Memory B cell (primary cell): ENCODE results near the gene MYO18B.

ENCODE experiments used
- ATAC-seq: fragments of 150-1000 bp; cut with Tn5 transposase; 2 replicates; pipeline ENCODE4 v1.10.0; 2021; ENCODE audit warnings: low read depth, mild to moderate bottlenecking, moderate library complexity
- DNase-seq, 2 donors: peaks; one replicate each; pipeline ENCODE4 v3.0.0; 2022; ENCODE audit warnings: low spot score in 2 of 2
- H3K27ac Mint-ChIP-seq: one replicate; pipeline ENCODE4 v1.8.0; 2022; ENCODE audit warnings: mild to moderate bottlenecking, moderate library complexity, mixed read lengths
- H3K27me3 Mint-ChIP-seq: one replicate; pipeline ENCODE4 v1.8.0; 2022; ENCODE audit warnings: mixed read lengths
- H3K36me3 Mint-ChIP-seq: one replicate; pipeline ENCODE4 v1.8.0; 2022; ENCODE audit warnings: mild to moderate bottlenecking, mixed read lengths
- H3K4me1 Mint-ChIP-seq: one replicate; pipeline ENCODE4 v1.8.0; 2022; ENCODE audit warnings: mixed read lengths
- H3K4me3 Mint-ChIP-seq: one replicate; pipeline ENCODE4 v1.8.0; 2022; ENCODE audit warnings: mild to moderate bottlenecking, moderate library complexity, mixed read lengths
- H3K9me3 Mint-ChIP-seq: one replicate; pipeline ENCODE4 v1.8.0; 2022; ENCODE audit warnings: mixed read lengths

The MYO18B gene

DNA sequence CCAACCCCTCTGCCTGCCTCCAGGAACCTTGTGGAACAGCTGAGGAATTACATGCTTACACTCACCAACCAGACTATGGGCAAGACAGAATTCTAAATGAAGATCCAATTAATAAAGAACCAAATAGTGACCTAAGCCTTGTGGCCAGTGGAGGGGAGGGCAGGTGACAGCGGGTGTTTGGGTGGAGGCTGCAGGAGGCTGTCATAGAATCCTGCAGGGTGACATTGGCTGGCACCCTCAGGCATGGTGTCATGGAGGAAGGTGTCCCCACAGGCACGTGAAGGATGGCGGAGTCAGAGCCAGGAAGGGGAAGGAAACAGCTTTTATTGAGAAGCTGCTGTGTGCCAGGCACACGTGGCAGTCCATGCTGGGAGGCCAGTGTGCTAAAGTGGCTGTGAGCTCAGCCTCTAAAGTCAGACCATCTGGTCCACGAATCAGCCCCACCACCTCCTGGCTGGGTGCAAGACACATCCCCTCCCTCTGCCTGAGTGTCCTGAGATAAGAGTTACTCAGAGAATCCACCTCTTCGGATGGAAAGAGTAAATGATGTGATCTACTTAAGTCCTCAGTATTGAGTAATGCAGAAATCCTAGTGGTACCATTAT lies 8.7 kb downstream of the MYO18B start:
- Mint-ChIP-seq H3K4me1 (peaks cover 9% of the 10 kb centered on the region), H3K27ac (no peak overlapping the region), H3K4me3 (no peak overlapping the region), H3K36me3 (no peaks in the 10 kb centered on the region), H3K27me3 (peaks cover 4% of the 10 kb centered on the region), H3K9me3 (no peaks in the 10 kb centered on the region)
- no peak for DNase-seq
- ATAC-seq, result no peak

DNA sequence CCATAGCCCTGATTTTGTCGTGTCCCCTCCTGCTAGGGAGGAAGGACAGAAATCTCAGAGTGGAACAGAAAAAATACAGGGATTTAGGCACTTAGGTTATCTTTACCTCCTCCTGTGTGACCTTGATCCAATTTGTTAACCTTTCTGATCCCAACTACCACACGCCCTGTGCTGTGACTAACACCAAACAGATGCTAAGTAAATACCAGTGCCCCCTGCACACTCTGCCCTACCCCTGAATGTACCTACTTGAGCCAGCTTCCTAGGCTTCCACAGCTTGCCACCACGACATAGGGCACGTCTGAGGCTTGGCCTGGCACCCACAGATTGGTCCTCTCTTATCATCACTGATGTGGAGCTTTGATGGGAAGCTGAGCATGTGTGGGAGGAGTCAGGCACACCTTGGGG lies 9.2 kb downstream of the MYO18B start:
- no peaks in the 10 kb centered on the region for H3K36me3 Mint-ChIP-seq
- H3K27me3 Mint-ChIP-seq, result peaks cover 4% of the 10 kb centered on the region
- ATAC-seq (no peak), DNase-seq (no peak)
- H3K27ac Mint-ChIP-seq, result no peak overlapping the region
- H3K9me3 Mint-ChIP-seq, result no peaks in the 10 kb centered on the region
- peaks cover 9% of the 10 kb centered on the region for H3K4me1 Mint-ChIP-seq
- H3K4me3 Mint-ChIP-seq, result no peak overlapping the region

DNA sequence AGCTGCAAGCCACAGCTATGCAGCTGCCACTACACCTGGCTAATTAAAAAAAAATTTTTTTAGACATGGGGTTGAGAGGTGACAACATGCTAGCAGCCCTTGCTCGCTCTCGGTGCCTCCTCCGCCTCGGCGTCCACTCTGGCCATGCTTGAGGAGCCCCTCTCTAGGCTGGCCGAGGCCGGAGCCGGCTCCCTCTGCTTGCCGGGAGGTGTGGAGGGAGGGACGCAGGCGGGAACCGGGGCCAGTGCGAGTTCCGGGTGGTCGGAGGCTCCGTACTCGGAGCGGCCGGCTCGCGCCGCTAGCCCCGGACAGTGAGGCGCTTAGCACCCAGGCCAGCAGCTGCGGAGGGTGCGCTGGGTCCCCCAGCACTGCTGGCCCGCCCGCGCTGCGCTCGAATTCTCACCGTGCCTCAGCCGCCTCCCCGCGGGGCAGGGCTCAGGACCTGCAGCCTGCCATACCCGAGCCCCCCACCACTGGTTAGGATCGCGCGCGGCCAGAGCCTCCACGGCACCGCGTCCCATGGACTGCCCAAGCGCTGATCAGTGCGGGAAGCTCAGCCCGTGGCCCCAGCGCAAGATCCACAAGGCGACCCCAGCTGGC lies 10.7 kb downstream of the MYO18B start:
- Mint-ChIP-seq H3K4me3 (no peak overlapping the region), H3K9me3 (no peaks in the 10 kb centered on the region), H3K27me3 (peaks cover 4% of the 10 kb centered on the region), H3K27ac (no peak overlapping the region), H3K4me1 (peaks cover 9% of the 10 kb centered on the region), H3K36me3 (no peaks in the 10 kb centered on the region)
- DNase-seq (no peak), ATAC-seq (no peak)

DNA sequence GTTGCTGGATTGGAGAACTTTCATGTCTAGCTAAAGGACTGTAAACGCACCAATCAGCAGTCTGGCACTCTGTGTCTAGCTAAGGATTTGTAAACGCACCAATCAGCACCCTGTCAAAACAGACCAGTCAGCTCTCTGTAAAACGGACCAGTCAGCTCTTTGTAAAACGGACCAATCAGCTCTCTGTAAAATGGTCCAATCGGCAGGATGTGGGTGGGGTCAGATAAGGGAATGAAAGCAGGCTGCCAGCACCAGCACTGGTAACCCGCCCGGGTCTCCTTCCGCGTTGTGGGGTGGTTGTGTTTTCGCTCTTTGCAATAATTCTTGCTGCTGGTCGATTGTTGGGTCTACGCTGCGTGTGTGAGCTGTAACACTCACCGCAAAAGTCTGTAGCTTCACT lies 11.3 kb downstream of the MYO18B start:
- no peak overlapping the region for H3K27ac Mint-ChIP-seq
- peaks cover 9% of the 10 kb centered on the region for H3K4me1 Mint-ChIP-seq
- H3K27me3 Mint-ChIP-seq, result peaks cover 4% of the 10 kb centered on the region
- H3K9me3 Mint-ChIP-seq, result no peaks in the 10 kb centered on the region
- DNase-seq (no peak), ATAC-seq (no peak)
- no peak overlapping the region for H3K4me3 Mint-ChIP-seq
- H3K36me3 Mint-ChIP-seq, result no peaks in the 10 kb centered on the region

DNA sequence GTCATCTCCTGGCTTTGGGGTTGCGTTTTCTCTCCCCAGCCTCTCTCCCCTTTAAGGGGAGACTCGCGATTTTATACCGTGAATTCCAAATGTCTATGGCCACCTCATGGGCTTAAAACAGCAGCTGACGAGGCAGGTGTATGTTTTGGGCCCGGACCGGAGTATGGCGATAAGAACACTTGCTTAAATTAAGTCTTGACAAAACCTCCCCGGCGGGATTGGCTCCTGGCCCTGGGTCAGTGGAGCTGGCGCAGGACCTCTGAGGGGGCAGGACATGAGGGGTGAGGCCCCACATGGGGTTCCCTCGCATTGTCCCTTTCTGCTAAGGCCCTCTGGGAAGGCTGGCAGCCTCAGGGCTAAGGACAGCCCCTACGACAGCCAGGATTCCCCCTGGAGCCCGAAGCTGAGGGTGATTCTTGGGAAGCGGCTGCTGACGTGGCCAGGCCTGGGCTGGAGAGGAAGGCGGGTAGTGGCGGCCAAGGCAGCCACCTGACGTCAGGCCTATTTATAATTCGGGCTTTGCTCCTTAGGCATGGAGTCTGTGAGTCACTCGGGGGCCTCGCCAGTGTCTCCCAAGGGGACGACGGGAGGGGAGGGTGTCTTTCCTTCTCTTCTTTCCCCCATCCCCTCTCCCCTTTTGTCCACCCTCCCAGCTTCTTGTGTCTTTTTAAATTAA lies 12.7 kb downstream of the MYO18B start:
- Mint-ChIP-seq H3K36me3 (no peaks in the 10 kb centered on the region), H3K27me3 (peaks cover 3% of the 10 kb centered on the region), H3K4me3 (no peak overlapping the region), H3K9me3 (no peaks in the 10 kb centered on the region), H3K4me1 (peaks cover 3% of the 10 kb centered on the region), H3K27ac (no peak overlapping the region)
- no peak for ATAC-seq
- DNase-seq, result no peak

DNA sequence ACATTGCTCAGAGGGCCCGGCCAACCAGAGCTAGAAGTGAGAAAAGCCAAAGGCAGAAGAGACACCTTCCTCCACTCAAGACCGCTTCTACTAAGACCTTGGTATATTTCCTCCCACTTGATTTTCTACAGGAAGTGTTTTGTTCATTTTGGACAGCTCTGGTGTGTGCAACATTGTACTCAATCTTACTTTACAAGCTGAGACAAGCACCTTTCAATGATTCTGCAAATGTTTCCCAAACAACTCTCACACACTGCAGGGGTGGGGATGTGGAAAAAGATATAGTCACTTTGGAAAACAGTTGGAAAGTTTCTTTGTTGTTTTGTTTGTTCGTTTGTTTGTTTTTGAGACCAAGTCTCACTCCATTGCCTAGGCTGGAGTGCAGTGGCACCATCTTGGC lies 15.7 kb downstream of the MYO18B start:
- no peak overlapping the region for H3K27ac Mint-ChIP-seq
- ATAC-seq, result no peak
- H3K27me3 Mint-ChIP-seq, result peaks cover 7% of the 10 kb centered on the region

DNA sequence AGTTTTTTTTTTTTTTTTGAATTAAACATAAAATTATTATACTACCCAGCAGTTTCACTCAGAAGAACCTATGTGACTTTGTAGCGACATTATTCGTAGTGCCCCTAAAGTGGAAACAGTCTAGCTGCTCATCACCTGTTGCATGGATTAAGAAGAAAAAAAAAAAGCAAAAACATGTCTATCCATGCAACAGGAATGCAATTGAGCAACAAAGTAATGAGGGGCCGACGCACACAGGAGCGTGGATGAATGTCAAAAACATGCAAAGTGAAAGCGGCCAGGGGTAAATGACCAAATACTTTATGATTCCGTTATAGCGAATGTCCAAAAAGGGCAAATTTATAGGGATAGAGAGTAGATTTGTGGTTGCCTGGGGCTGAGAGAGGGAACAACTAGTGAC lies 16.3 kb downstream of the MYO18B start:
- no peaks in the 10 kb centered on the region for H3K4me1 Mint-ChIP-seq
- H3K36me3 Mint-ChIP-seq, result no peaks in the 10 kb centered on the region
- no peak overlapping the region for H3K4me3 Mint-ChIP-seq
- ATAC-seq, result no peak
- peaks cover 7% of the 10 kb centered on the region for H3K27me3 Mint-ChIP-seq
- no peaks in the 10 kb centered on the region for H3K9me3 Mint-ChIP-seq
- no peak overlapping the region for H3K27ac Mint-ChIP-seq
- DNase-seq, result no peak

More for the DNA sequence above, 15.7 kb downstream of the MYO18B start:
- no peak for DNase-seq
- Mint-ChIP-seq H3K9me3 (no peaks in the 10 kb centered on the region), H3K4me1 (no peaks in the 10 kb centered on the region), H3K4me3 (no peak overlapping the region), H3K36me3 (no peaks in the 10 kb centered on the region)

DNA sequence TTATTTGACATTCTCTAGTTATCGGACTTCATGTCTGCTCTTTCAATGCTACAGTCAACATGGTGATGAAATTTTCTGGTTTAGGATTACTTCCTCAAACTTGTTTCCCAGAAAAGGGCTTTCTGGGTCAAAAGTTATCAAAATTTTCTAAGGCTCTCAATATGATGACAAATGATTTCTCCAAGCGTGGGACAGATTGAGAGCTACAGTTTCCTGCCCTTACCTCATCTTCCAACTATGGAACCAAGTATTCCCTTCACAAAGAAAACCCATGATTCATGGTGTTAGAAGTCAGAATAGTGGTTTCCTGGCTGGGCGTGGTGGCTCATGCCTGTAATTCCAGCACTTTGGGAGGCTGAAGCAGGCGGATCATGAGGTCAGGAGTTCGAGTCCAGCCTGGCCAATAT lies 17.8 kb downstream of the MYO18B start:
- DNase-seq (no peak), ATAC-seq (no peak)
- Mint-ChIP-seq H3K27me3 (peaks cover 7% of the 10 kb centered on the region), H3K4me3 (no peak overlapping the region), H3K36me3 (no peaks in the 10 kb centered on the region), H3K4me1 (no peaks in the 10 kb centered on the region), H3K27ac (no peak overlapping the region), H3K9me3 (no peaks in the 10 kb centered on the region)

DNA sequence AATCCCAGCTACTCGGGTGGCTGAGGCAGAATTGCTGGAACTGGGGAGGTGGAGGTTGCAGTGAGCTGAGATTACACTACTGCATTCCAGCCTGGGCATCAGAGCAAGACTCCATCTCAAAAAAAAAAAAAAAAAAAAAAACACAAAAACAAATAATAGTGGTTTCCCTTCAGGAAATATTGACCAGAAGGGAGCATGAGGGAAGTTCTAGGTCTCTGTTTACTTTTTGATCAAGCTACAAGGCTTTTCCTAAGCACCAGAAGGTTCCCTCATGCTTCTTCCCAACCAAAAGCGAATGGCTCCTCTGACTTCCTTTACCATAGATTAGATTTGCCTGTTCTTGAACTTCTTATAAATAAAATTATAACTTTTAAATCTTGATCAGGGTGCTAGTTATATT lies 18.3 kb downstream of the MYO18B start:
- H3K4me3 Mint-ChIP-seq, result no peak overlapping the region
- peaks cover 7% of the 10 kb centered on the region for H3K27me3 Mint-ChIP-seq
- H3K27ac Mint-ChIP-seq, result no peak overlapping the region
- H3K9me3 Mint-ChIP-seq, result no peaks in the 10 kb centered on the region
- DNase-seq, result no peak
- H3K36me3 Mint-ChIP-seq, result no peaks in the 10 kb centered on the region
- no peaks in the 10 kb centered on the region for H3K4me1 Mint-ChIP-seq
- no peak for ATAC-seq

DNA sequence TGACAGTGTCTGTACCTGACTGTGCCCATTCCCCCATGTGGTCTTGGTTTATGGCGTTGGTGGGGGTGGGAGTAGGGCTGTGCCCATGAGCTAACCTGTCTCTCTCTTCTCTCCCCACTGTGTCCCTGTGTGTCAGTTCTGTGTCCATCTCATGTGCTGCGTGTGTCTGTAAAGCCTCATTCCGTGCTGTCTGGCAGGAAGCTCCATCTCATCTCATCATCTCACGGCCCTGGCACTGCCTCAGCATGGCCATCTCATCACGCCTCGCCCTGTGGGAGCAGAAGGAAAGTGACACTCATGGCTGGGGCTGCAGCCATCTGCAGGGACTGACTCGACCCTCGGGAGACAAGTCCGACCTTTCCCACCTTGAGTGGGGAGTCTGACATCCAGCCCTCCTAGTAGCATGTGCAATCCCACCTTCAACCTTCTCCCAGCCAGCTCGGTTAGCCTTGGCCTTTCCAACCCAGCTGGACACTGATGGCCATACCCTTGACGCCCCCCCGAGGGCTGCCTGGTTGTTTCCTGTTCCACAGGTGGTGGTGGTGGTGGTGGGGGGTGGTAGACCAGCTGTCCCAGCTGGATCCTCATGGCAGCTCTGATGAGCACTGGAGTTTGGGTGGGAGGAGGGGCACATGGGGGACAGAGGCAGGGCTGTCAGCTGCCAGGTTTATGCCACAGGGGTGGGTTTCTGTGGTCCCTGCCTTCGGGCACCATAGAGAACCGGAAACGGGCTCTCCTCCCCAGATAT lies 19.0 kb downstream of the MYO18B start:
- no peak for ATAC-seq
- Mint-ChIP-seq H3K9me3 (peaks cover 3% of the 10 kb centered on the region), H3K27me3 (peaks cover 4% of the 10 kb centered on the region), H3K27ac (no peak overlapping the region), H3K36me3 (peaks cover 2% of the 10 kb centered on the region), H3K4me1 (no peaks in the 10 kb centered on the region), H3K4me3 (no peak overlapping the region)
- DNase-seq, result no peak

DNA sequence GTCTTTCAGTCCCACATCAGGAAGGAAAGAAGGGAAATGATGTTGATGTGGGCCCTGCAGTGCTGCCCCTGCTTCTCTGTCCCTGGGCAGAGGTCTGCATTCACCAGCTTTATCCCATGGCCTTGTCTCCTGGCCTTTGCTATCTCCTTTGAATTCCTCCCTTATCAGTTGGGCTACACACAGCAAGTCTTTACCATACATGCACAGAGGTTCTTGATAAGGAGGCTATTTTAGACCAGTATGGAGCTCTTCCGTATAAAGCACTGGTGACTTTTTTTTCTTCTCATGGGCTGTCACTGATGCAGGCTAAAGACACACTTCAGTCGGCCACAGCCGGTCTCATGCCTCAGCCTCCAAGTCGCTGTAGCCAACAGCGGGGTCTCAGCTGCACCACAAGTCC lies 20.2 kb downstream of the MYO18B start:
- Mint-ChIP-seq H3K9me3 (peaks cover 11% of the 10 kb centered on the region), H3K36me3 (peaks cover 9% of the 10 kb centered on the region), H3K4me1 (no peaks in the 10 kb centered on the region), H3K27ac (no peak overlapping the region), H3K4me3 (no peak overlapping the region), H3K27me3 (peaks cover 7% of the 10 kb centered on the region)
- DNase-seq (no peak), ATAC-seq (no peak)

DNA sequence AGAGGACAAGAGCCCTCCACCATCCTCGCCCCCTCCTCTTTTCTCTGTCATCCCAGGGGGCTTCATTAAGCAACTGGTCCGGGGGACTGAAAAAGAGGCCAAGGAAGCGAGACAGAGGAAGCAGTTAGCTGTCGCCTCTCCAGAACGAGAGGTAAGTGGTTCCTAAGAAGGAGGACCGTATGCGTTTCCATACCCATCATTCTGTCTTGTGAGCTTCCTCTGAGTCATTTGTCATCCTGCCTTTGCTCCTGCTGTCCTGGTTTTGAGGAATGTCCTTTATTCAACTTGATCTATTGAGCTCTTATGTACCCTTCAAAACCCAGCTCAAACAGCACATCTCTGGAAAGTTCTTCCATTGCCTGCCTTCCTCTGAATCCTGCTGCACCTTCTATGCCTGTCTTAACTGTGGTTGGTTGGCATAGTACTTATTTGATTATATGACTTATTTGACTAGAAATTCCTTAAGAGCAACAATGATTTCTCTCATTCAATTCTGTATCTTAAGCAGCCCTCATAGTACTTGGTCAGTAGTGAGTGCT lies 21.3 kb downstream of the MYO18B start:
- H3K27ac Mint-ChIP-seq, result no peak overlapping the region
- H3K4me1 Mint-ChIP-seq, result no peaks in the 10 kb centered on the region
- ATAC-seq (no peak), DNase-seq (no peak)
- H3K4me3 Mint-ChIP-seq, result no peak overlapping the region
- peaks cover 9% of the 10 kb centered on the region for H3K36me3 Mint-ChIP-seq
- H3K27me3 Mint-ChIP-seq, result peaks cover 7% of the 10 kb centered on the region
- H3K9me3 Mint-ChIP-seq, result peaks cover 11% of the 10 kb centered on the region

DNA sequence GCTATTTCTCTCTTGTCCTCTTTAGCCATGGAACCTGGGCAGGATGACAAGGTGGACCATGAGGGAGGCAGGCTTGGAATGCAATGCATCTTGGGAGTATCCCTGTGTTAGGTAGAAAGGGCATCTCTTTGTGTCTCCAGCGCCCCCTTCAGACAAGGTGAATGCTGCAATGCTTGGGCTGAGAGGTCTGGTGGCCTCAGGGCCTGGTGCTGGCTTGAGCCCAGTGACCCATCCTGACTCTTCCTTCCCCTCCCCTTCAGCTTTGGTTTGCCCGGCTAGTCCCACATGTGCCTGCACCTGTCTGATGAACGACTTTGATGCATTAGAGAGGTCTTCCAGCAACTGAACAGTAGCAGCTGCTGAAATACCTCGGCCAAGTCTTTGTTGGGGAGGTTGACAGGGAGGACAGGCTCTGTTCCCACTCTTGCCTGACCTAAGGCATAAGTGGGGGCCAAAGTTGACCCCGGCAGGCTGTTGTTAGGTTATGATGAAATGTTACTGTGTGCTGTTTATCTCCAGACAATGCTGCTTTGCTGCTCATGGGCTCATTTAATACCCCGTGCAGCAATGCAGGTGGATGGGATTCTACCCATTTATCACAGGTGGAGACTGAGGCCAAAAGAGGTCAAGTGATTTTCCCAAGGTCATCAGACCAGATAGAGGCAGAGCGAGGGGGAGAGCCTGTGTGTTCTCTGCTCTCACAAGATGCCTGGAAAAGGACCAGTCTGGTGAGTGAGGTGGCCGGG lies 22.5 kb downstream of the MYO18B start:
- Mint-ChIP-seq H3K9me3 (peaks cover 11% of the 10 kb centered on the region), H3K4me3 (no peak overlapping the region), H3K27ac (no peak overlapping the region), H3K27me3 (peaks cover 9% of the 10 kb centered on the region), H3K4me1 (peaks cover 6% of the 10 kb centered on the region), H3K36me3 (peaks cover 9% of the 10 kb centered on the region)
- no peak for DNase-seq
- ATAC-seq, result no peak

DNA sequence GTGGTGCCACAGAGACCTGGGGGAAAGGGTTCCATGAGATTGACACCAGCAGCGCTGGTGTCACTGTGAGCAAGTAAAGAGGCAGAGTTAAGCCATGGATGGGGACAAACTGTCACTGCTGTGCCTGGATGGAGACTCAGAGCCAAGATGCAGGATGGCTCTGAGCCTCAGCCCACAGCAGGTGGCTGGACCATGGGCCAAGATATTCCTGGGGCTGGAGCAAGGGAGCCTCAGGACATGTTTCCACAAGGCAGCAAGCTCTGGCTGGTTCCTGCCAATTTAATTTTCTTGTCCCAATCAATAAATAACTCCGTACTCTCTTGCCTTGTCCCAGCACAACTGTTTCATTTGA lies 23.0 kb downstream of the MYO18B start:
- Mint-ChIP-seq H3K27me3 (peaks cover 9% of the 10 kb centered on the region), H3K4me1 (peaks cover 6% of the 10 kb centered on the region), H3K9me3 (peaks cover 11% of the 10 kb centered on the region), H3K36me3 (peaks cover 9% of the 10 kb centered on the region), H3K27ac (no peak overlapping the region), H3K4me3 (no peak overlapping the region)
- ATAC-seq (no peak), DNase-seq (no peak)
